Upper lobe of left lung (tissue), 6 donors: ENCODE results near the gene RIC8A. TPM values are rescaled to one million over a fixed set of nuclear protein-coding genes. Genes with fewer than 3 reads are reported as not detected.

Experiments
- ATAC-seq, 2 donors: fragments of 200-7000 bp; cut with Tn5 transposase; one replicate each; pipeline ENCODE4 v1.9.1; 2022; ENCODE audit warnings: mild to moderate bottlenecking in 2 of 2, moderate library complexity in 2 of 2; ENCODE audit not compliant: low FRiP score in 2 of 2
- DNase-seq, 2 donors: peaks; one replicate each; pipeline ENCODE4 v3.0.0-alpha.2; 2019 to 2020
- H3K27ac ChIP-seq, 4 donors: fragments of 200-600 bp; sonication (generic); one replicate each; pipeline ENCODE4 v1.5.1; 2016 to 2019
- H3K27me3 ChIP-seq, 4 donors: fragments of 200-600 bp; sonication (generic); one replicate each; pipeline ENCODE4 v1.5.1; 2017 to 2019
- H3K36me3 ChIP-seq, 4 donors: fragments of 200-600 bp; sonication (generic); one replicate each; pipeline ENCODE4 v1.5.1; 2016 to 2019
- H3K4me1 ChIP-seq, 4 donors: fragments of 200-600 bp; sonication (generic); one replicate each; pipeline ENCODE4 v1.5.1; 2018 to 2019
- H3K4me3 ChIP-seq, 4 donors: fragments of 200-600 bp; sonication (generic); one replicate each; pipeline ENCODE4 v1.5.1; 2017 to 2019; ENCODE audit warnings: mild to moderate bottlenecking in 2 of 4, moderate library complexity in 1 of 4
- H3K9me3 ChIP-seq, 4 donors: fragments of 200-600 bp; sonication (generic); one replicate each; pipeline ENCODE4 v1.5.1; 2018 to 2019
- CTCF ChIP-seq, 6 experiments: fragments of 450-650 bp in 4 of 6; fragments of 200-600 bp in 2 of 6; sonication (generic) in 2 of 6; IDR thresholded peaks; one replicate each; pipeline ENCODE4 v1.5.1; 2016 to 2019; ENCODE audit warnings: antibody characterized with exemption in 6 of 6
- EP300 ChIP-seq, 4 donors: sonication (generic); formaldehyde crosslinking; IDR thresholded peaks; one replicate each; pipeline ENCODE4 v1.5.1; 2017; ENCODE audit warnings: antibody characterized with exemption in 4 of 4, control low read depth in 2 of 4
- POLR2A ChIP-seq, 4 donors: fragments of 450-650 bp; IDR thresholded peaks; one replicate each; pipeline ENCODE4 v1.5.1; 2016 to 2017; ENCODE audit warnings: antibody characterized with exemption in 4 of 4, mild to moderate bottlenecking in 2 of 4
- POLR2AphosphoS5 ChIP-seq, 2 donors: sonication (generic); formaldehyde crosslinking; IDR thresholded peaks; one replicate each; pipeline ENCODE4 v1.5.1; 2017; ENCODE audit warnings: antibody characterized with exemption in 2 of 2
- WGBS, 2 donors: methylation state at CpG; one replicate each; pipeline ENCODE4 v1.1.5; 2017 to 2018; 5-methylcytosine and 5-hydroxymethylcytosine counted together
- total RNA-seq, 6 donors: library from RNA; depleted of rRNA in 4 of 6; stranded (reverse); fragments of >200 nt in 4 of 6; gene quantifications; one replicate each; pipeline versions ENCODE4 v1.1.0 to v1.2.1, GENCODE V29; 2016 to 2021
- donor health status: DM: no; HTN: no; CAD: no; lungs with moderate emphysema.
- donor health status: DM: no; HTN: yes; CAD: no; lungs with severe emphysema.

Gene RIC8A
- total RNA-seq, 6 donors from 2014 or later, result 65.9 to 135 (median 105) TPM

- Histone ChIP-seq H3K4me3 (peak overlapping the region; percentile 71 to 87 (median 78)), H3K9me3 (no peaks in the 10 kb centered on the region), H3K36me3 (peaks cover 22 to 64% (median 57%) of the 10 kb centered on the region in 4 donors), H3K4me1 (peaks cover 38 to 58% (median 44%) of the 10 kb centered on the region in 4 donors), H3K27me3 (no peaks in the 10 kb centered on the region), H3K27ac (peak overlapping the region; percentile 97 to 99 (median 99))
- WGBS, 2 donors, result 0% methylated on average over 18 to 31 of the region's 57 CpGs
- TF ChIP-seq CTCF (IDR thresholded peaks at IDR 0.05) (peak in 1 of 6 experiments; percentile 13), POLR2A (IDR thresholded peaks at IDR 0.05) (peak in 3 of 4 donors; percentile 76 to 93 (median 82)), EP300 (IDR thresholded peaks at IDR 0.05) (peak in 1 of 4 donors; percentile 10), POLR2AphosphoS5 (IDR thresholded peaks at IDR 0.05) (peak; percentile 72 to 88)
- DNase-seq (peak; percentile 87 to 97), ATAC-seq (peak; percentile 85 to 89)
Observed at GRCh38 chr11:208181-208916, 841 bp downstream of the RIC8A start.

- Histone ChIP-seq H3K27me3 (no peaks in the 10 kb centered on the region), H3K36me3 (peaks cover 22 to 64% (median 56%) of the 10 kb centered on the region in 4 donors)
Observed at GRCh38 chr11:208917-209260, 1.4 kb downstream of the RIC8A start.

GRCh38 chr11:209275-210121 lies 2.0 kb downstream of the RIC8A start:
- Histone ChIP-seq H3K27ac (peak overlapping the region; percentile 97 to 99 (median 99)), H3K27me3 (no peaks in the 10 kb centered on the region), H3K4me3 (peak overlapping the region; percentile 71 to 87 (median 78)), H3K4me1 (peaks cover 35 to 47% (median 40%) of the 10 kb centered on the region in 4 donors), H3K9me3 (no peaks in the 10 kb centered on the region), H3K36me3 (peaks cover 22 to 64% (median 56%) of the 10 kb centered on the region in 4 donors)
- ATAC-seq (no peak), DNase-seq (peak in 1 of 2 donors; percentile 22)
- TF ChIP-seq POLR2A (IDR thresholded peaks at IDR 0.05) (no peak), CTCF (IDR thresholded peaks at IDR 0.05) (no peak), EP300 (IDR thresholded peaks at IDR 0.05) (no peak), POLR2AphosphoS5 (IDR thresholded peaks at IDR 0.05) (no peak)
- 44 to 60% methylated on average over 14 to 24 of the region's 29 CpGs for WGBS, 2 donors

More at GRCh38 chr11:208917-209260, 1.4 kb downstream of the RIC8A start:
- peak overlapping the region; percentile 97 to 99 (median 99) for H3K27ac ChIP-seq
- H3K4me1 ChIP-seq, result peaks cover 38 to 53% (median 42%) of the 10 kb centered on the region in 4 donors
- H3K4me3 ChIP-seq, result peak overlapping the region; percentile 71 to 87 (median 78)
- H3K9me3 ChIP-seq, result no peaks in the 10 kb centered on the region
- DNase-seq, result no peak
- ATAC-seq, result peak in 1 of 2 donors; percentile 1
- TF ChIP-seq CTCF (IDR thresholded peaks at IDR 0.05) (no peak), POLR2AphosphoS5 (IDR thresholded peaks at IDR 0.05) (no peak), EP300 (IDR thresholded peaks at IDR 0.05) (no peak), POLR2A (IDR thresholded peaks at IDR 0.05) (no peak)
- WGBS, 2 donors, result 0% methylated on average over 26 of the region's 26 CpGs; no CpG with 5 or more reads in 1 of the 2 donors

- Histone ChIP-seq H3K36me3 (peaks cover 28 to 64% (median 57%) of the 10 kb centered on the region in 4 donors), H3K4me1 (peaks cover 31 to 41% (median 37%) of the 10 kb centered on the region in 4 donors), H3K4me3 (peak overlapping the region in 1 of 4 donors; percentile 79), H3K27me3 (no peaks in the 10 kb centered on the region), H3K9me3 (no peaks in the 10 kb centered on the region), H3K27ac (peak overlapping the region in 3 of 4 donors; percentile 32 to 99 (median 97))
- WGBS, 2 donors, result 95 to 98% methylated on average over 6 to 9 of the region's 9 CpGs
- ATAC-seq, result no peak
- DNase-seq, result peak in 1 of 2 donors; percentile 19
- no peak for TF ChIP-seq CTCF (IDR thresholded peaks at IDR 0.05)
- no peak for TF ChIP-seq POLR2AphosphoS5 (IDR thresholded peaks at IDR 0.05)
- TF ChIP-seq EP300 (IDR thresholded peaks at IDR 0.05), result no peak
- no peak for TF ChIP-seq POLR2A (IDR thresholded peaks at IDR 0.05)
Observed at GRCh38 chr11:210122-210802, 2.8 kb downstream of the RIC8A start.
